ENCODE measurements around the gene ST8SIA5.

ST8SIA5 gene

GRCh38 chr18:46629361-46629760 lies 127.5 kb downstream of the ST8SIA5 start:
- DNase-seq (ENCODE audit: low read depth in 2 of 2) = no peak

DNA sequence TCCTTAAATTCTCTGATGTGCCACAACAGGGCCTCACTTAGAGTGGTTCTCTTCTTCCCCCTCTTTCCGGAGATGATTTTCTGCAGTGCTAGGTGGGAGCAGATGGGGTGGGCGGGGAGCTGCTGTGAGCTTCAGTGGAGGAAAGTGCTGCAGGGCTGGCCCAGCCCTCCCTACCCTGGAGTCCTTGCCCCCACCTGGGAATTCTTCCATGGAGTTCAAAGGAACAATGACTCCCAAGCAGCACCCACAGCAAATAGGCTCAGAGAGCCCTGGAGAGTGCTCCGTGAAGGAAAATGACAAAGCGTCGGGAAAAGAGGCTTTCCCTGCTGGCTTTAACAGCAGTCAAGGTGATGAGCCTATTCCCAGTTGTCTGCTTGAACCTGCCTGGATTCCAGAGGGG lies 128.6 kb downstream of the ST8SIA5 start:
- DNase-seq (ENCODE audit: low read depth in 2 of 2) = no peak

GRCh38 chr18:46627136-46627535 lies 129.7 kb downstream of the ST8SIA5 start:
- no peak for DNase-seq (ENCODE audit: low read depth in 2 of 2)

- no peak for DNase-seq (ENCODE audit: low read depth in 2 of 2)
Measured at GRCh38 chr18:46625069-46625468, 131.8 kb downstream of the ST8SIA5 start.

DNA sequence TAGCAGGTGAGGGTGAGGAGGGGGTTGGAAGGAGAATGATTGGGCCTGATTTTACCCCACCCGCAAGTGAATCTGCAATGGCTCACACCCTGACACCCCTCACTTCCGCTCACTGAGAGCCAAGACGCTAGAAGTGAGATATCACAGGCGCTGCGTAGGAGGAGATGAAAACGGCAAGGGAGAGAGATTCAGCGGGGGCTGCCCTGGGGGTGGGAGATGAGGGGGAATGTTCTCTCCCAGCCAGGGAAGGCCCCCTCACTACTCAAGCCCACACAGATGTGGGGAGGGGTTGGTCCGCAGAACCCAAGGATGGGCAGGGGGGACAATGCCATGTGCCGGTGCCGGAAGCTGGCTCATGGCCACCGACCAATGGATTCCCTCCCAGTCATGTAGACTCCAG lies 132.7 kb downstream of the ST8SIA5 start:
- DNase-seq (ENCODE audit: low read depth in 2 of 2) = no peak

- DNase-seq (ENCODE audit: low read depth in 2 of 2) = no peak
Measured at GRCh38 chr18:46623541-46623940, 133.3 kb downstream of the ST8SIA5 start.

- DNase-seq (ENCODE audit: low read depth in 2 of 2) = no peak
Measured at GRCh38 chr18:46622999-46623398, 133.9 kb downstream of the ST8SIA5 start.

DNA sequence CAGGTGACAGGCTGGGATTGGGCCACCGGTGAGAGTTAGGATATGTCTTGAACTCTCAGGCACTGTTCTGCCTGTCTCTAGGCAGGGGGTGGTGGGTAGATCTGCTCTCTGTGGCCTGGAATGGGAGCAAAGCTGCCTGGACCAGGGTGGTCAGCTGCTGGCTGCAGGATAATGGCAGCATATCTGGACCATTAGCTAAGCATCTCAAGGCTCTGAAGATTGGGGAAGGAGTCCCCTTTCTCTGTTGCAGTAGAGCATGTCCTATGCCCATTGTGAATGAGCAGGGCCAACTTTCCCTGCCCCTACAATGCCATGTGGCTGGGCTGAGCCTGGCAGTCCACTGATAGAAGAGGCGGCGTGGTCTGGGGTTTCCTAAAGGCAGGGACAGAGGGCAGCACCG lies 134.4 kb downstream of the ST8SIA5 start:
- no peak for DNase-seq (ENCODE audit: low read depth in 2 of 2)

GRCh38 chr18:46621871-46622270 lies 135.0 kb downstream of the ST8SIA5 start:
- DNase-seq (ENCODE audit: low read depth in 2 of 2) = no peak

DNA sequence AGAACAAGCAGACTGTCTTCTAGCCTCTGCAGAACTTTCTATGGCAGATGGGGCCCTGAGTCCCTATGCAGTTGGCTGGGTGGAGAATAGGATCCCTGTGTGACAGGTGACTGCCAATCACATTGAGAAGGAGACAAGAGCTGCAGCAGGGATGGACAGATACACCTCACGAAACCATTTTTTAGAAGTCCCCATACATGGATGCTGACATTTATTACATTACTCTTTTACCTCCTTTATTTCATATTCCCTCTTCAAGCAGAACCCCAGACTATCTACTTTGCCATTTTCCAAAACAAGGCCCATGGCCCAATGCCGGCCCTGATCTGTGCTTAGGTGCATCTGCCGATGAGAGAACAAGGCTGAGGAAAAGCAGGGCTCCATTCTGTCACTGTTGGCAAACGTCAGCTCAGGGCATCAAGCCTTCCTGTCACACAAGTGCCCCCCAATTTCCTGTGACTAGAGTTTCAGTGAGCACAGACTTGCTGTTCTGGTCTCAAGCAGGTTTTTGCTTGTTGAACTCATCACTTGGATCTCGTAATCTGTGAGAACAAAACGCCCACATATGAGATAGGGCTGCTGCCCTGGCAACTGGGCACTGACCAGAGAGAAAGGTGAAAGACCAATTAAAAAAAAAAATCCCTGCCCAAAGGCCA lies 135.6 kb downstream of the ST8SIA5 start:
- DNase-seq (ENCODE audit: low read depth in 2 of 2) = no peak

DNA sequence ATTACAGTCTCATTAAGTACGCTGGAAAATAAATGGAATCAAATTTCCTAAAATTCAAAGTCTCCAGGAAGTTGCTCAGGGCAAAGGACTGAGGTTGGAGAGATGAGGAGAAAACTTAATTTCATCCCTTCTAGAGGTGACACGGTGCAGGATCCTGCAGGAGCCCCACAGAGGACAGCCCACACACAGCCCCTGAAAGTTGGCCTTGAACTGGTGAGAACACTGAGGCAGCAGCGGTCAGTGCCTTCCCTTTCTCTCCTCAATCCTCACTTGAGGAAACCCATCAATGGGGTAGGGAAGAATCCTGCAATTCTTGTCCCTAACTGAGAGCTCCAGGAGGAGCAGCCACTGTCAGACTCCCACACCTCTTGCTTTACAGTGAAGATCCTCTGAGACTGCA lies 137.3 kb downstream of the ST8SIA5 start:
- no peak for DNase-seq (ENCODE audit: low read depth in 2 of 2)
